Stimulated activated CD4-positive, alpha-beta T cell treated with anti-CD3 and anti-CD28 coated beads, Interleukin-1b, Interleukin-23, amount 100 ng/mL, for 1 hour (primary cell): ENCODE data around the gene OR1L1.

Experiments used
- DNase-seq, 2 donors: peaks; one replicate each; pipeline ENCODE4 v3.0.0-alpha.2; 2020; ENCODE audit warnings: low read depth in 2 of 2

Gene OR1L1

GRCh38 chr9:122661416-122661815 is at the start of gene OR1L1:
TSS of gene OR1L1 (plus strand) at chr9:122661716. CDS start at chr9:122661716, 0 bp downstream.
- no peak for DNase-seq

GRCh38 chr9:122614362-122614761 is 47.2 kb upstream of the OR1L1 start, which contains the start of gene OR1Q1:
TSS of gene OR1Q1 (plus strand) at chr9:122614738. CDS start at chr9:122614738, 0 bp downstream.
- no peak for DNase-seq

DNA sequence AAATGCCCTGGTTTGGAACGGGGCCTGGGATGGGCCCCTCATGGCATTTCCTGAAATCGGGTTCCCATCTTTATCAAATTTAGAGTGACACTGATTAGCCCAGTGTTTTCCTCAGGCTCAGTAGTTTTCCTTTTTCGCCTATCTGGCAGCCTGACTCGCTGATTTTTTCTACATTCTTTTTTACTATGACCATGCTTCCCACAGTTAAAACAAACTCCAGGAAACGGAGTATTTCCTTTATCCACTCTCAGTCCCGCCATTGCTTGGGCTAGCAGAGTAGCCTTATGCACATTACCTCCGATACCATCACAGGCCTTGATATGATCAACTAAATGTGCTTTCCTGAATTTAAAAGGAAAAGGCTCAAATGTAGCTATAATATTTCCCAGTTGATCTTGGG is 41.5 kb upstream of the OR1L1 start:
- DNase-seq = no peak

- DNase-seq = no peak
Observed at GRCh38 chr9:122642226-122642625, 19.3 kb upstream of the OR1L1 start.

- no peak for DNase-seq
Observed at GRCh38 chr9:122656378-122656777, 5.1 kb upstream of the OR1L1 start.

DNA sequence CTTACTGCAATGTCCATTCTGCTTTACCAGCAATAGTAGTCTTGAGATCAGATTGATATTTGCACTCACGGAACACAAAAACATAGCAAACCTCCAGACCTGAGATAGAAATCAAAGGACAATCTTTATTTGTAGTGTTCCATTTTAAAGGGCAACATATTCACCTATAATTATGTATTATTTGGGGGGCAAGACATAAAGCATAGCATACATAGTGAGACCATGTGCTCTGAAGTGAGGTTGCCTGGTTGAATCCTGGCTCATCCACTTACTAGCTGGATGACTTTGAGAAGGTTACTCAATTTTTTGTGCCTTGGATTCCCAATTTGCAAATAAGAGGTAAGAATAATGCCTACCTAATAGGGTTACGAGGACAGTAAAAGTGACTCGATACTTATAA is 4.0 kb upstream of the OR1L1 start, which contains the start of gene OR1B1:
OR1B1 (minus strand) TSS at position 101 of the 400 bp plus-strand sequence.
- no peak for DNase-seq

- no peak for DNase-seq
Observed at GRCh38 chr9:122672481-122672880, 11.0 kb downstream of the OR1L1 start.

GRCh38 chr9:122684851-122685250 is 23.3 kb downstream of the OR1L1 start:
- DNase-seq = no peak

DNA sequence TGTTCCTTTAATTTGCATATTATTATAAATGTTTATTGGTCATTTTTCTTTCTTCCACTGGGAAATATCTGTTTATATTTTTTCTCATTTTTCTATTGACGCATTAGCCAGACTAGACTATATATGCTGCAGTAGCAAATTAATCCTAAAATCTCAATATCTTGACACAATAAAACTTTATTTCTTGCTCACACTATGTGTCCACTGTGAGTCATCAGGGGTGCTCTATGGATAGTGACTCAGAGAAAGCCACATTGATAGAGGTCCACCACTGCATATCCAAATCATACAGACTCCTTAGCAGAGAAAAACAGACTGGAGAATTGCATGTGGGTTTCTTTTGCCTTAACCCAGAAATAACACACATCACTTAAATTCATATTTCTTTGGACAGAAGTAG is 34.2 kb downstream of the OR1L1 start:
- no peak for DNase-seq
